ENCODE results near the gene RPL22L1. TPM values are rescaled to one million over a fixed set of nuclear protein-coding genes. Genes with fewer than 3 reads are reported as not detected.

Gene RPL22L1
- total RNA-seq (2014; rRNA removed; shearing (Covaris generic)), result 32.9 and 51.7 TPM in 2 replicates
- 49.3 and 58.9 TPM in 2 replicates for total RNA-seq (2022)
- Bru-seq, nascent RNA, result percentile 99 among the genes with signal in this experiment
- BruChase-seq, experiment 1, labeled RNA remaining after a 6-hour chase, result percentile 95 among the genes with signal in this experiment
- percentile 95 among the genes with signal in this experiment for BruChase-seq, experiment 2, labeled RNA remaining after a 2-hour chase
- long read RNA-seq, partial matches to known transcripts, result 0 of 4 reads
- long read RNA-seq, other reads (novel, unspliced or antisense), result 2 of 4 reads

DNA sequence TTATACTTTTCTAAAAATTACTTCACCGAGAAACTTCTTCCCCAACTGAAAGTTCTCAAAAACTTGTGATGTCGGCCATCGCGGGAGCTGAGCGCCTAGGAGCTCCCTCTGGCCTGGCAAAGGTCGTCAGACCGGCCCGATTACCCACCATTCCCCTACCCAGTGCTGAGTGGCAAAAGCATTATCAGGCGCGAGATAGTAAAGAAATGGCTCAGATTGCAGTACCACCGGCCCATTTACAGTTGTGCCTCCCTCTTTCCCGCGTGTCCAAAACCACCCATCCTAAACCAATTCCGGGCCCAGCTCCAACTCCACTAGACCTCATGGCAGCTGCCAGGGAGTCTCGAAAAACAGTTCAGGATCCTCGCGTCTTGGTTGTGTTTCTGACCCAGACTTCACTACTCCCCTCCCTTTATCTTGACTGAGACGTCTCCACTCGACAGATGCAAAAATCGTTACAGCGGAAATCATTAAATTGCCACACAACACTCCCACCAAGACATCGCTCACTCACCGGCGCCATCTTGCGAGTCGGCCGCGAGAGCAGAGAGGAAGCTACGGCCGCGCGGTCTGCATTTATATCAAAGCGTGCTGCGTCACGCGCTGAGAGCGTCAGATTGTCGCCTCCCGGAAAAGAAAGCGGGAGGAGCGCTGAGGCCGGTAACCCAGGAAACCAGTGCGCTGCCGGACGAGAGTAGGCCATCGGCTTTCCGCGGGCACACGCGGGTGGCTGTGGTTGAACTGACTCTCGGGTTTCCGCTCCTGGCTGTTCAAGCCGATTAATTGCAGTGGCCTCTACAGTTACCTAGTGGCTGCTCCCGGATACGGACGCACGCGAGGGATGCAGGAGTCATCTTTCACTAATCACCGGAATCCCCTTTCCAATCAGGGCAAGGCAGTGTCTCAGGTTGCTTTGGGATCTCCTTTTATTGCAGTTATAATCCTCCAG, at the start of gene RPL22L1:
RPL22L1 (minus strand) TSS at position 551 of the 949 bp plus-strand sequence; CDS start at position 523, 28 bp downstream.
- Histone ChIP-seq H3K4me2 (ENCODE audit: low read length) (peak within 1 kb of the TSS; percentile 90), H3K79me2 (ENCODE audit: insufficient read depth, low read depth, low read length) (peaks cover 41% of the 10 kb centered on the region), H3K4me3 (ENCODE audit: low read depth, low read length, poor library complexity, severe bottlenecking) (peak within 1 kb of the TSS; percentile 97), H3K36me3 (ENCODE audit: insufficient read depth, low read length) (peaks cover 50% of the 10 kb centered on the region), H3K9me2 (ENCODE audit: insufficient read depth, low read length) (no peaks in the 10 kb centered on the region), H3K4me1 (ENCODE audit: insufficient read depth, low read length, poor library complexity, severe bottlenecking) (peaks cover 27% of the 10 kb centered on the region), H3K9me3 (ENCODE audit: low read length) (no peaks in the 10 kb centered on the region), H2AFZ (ENCODE audit: low read length) (peak within 1 kb of the TSS; percentile 86), H4K20me1 (ENCODE audit: insufficient read depth, low read length) (peaks cover 14% of the 10 kb centered on the region), H3K27ac (ENCODE audit: low read depth, low read length, poor library complexity, severe bottlenecking) (peak within 1 kb of the TSS; percentile 90)
- DNase-seq (ENCODE audit: low spot score), result peak; percentile 97
- TF ChIP-seq, protein P1, sequence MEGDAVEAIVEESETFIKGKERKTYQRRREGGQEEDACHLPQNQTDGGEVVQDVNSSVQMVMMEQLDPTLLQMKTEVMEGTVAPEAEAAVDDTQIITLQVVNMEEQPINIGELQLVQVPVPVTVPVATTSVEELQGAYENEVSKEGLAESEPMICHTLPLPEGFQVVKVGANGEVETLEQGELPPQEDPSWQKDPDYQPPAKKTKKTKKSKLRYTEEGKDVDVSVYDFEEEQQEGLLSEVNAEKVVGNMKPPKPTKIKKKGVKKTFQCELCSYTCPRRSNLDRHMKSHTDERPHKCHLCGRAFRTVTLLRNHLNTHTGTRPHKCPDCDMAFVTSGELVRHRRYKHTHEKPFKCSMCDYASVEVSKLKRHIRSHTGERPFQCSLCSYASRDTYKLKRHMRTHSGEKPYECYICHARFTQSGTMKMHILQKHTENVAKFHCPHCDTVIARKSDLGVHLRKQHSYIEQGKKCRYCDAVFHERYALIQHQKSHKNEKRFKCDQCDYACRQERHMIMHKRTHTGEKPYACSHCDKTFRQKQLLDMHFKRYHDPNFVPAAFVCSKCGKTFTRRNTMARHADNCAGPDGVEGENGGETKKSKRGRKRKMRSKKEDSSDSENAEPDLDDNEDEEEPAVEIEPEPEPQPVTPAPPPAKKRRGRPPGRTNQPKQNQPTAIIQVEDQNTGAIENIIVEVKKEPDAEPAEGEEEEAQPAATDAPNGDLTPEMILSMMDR (conservative IDR thresholded peaks at IDR 0.05; ENCODE audit: low read length), result peak; percentile 31; the same call in 1 of the 2 replicates
- TF ChIP-seq EZH2phosphoT487 (IDR thresholded peaks at IDR 0.05; ENCODE audit: borderline replicate concordance, low read depth, low read length), result no peak
- ChIA-PET POLR2A (interaction anchor here (0.6 to 2.4 kb wide), 17 partner anchors 11 to 1653 kb away, joined by 3 to 12 read pairs (median 3); partner anchors contain the start of genes EIF5A2 and TNFSF10), CTCF (ENCODE audit: unreplicated experiment) (no interaction called here)
- TSS peak; percentile 76 for BruUV-seq (replicated peaks)
- intact Hi-C loops (cut with micrococcal nuclease; ENCODE audit: unreplicated experiment), result loop anchor here (1.0 to 5.0 kb wide), 4 partner anchors 38 to 1098 kb away; partner anchors contain the start of genes EIF5A2 and SKIL

DNA sequence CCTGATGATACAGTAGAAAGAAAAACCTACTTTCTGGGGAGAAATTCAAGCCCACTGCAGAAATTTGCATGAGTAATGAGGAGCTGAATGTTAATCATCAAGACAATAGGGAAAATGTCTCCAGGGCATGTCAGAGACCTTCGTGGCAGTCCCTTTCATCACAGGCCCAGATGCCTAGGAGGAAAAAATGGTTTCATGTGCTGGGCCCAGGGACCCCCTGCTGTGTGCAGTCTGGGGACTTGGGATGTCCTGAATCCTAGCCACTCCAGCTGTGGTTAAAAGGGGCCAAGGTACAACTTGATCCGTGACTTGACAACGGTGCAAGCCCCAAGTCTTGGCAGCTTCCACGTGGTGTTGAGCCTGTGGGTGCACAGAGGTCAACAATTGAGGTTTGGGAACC, 48.7 kb upstream of the RPL22L1 start:
- Histone ChIP-seq H3K4me1 (ENCODE audit: insufficient read depth, low read length, poor library complexity, severe bottlenecking) (no peaks in the 10 kb centered on the region), H3K79me2 (ENCODE audit: insufficient read depth, low read depth, low read length) (no peaks in the 10 kb centered on the region), H3K4me3 (ENCODE audit: low read depth, low read length, poor library complexity, severe bottlenecking) (no peak overlapping the region), H2AFZ (ENCODE audit: low read length) (no peak overlapping the region), H3K36me3 (ENCODE audit: insufficient read depth, low read length) (no peaks in the 10 kb centered on the region), H4K20me1 (ENCODE audit: insufficient read depth, low read length) (no peaks in the 10 kb centered on the region), H3K4me2 (ENCODE audit: low read length) (no peak overlapping the region), H3K27ac (ENCODE audit: low read depth, low read length, poor library complexity, severe bottlenecking) (no peak overlapping the region), H3K9me2 (ENCODE audit: insufficient read depth, low read length) (no peaks in the 10 kb centered on the region), H3K9me3 (ENCODE audit: low read length) (peaks cover 10% of the 10 kb centered on the region; the same call in 1 of the 2 replicates)
- intact Hi-C loops (cut with micrococcal nuclease; ENCODE audit: unreplicated experiment), result no loop called here
- ChIA-PET POLR2A (no interaction called here), CTCF (ENCODE audit: unreplicated experiment) (no interaction called here)
- BruUV-seq (replicated peaks), result no TSS peak
- TF ChIP-seq, protein P1 (conservative IDR thresholded peaks at IDR 0.05; ENCODE audit: low read length), result no peak
- no peak for TF ChIP-seq EZH2phosphoT487 (IDR thresholded peaks at IDR 0.05; ENCODE audit: borderline replicate concordance, low read depth, low read length)
- no peak for DNase-seq (ENCODE audit: low spot score)
